SIG-M5 treated with dmso at 0.1 percent for 504 hours (cell line): ENCODE measurements around the gene GAA.
A peak's percentile ranks its signal among the peaks of the same experiment; 100 is the strongest.
"Not testable (repeated sequence)": the region's sequence is repeated elsewhere in the genome, so short reads cannot be mapped to it uniquely, and the experiment has no call there.

ENCODE experiments used
- DNase-seq: peaks from one replicate; lab custom pipeline; 2025; ENCODE audit not compliant: unreplicated experiment; lab: John Stamatoyannopoulos, UW

The GAA gene

GRCh38 chr17:80141463-80142165, 40.2 kb downstream of the GAA start:
- no peak for DNase-seq

GRCh38 chr17:80142929-80143328, 41.5 kb downstream of the GAA start:
- DNase-seq = no peak

GRCh38 chr17:80145076-80146075, 44.0 kb downstream of the GAA start:
- peak; percentile 42 for DNase-seq

DNA sequence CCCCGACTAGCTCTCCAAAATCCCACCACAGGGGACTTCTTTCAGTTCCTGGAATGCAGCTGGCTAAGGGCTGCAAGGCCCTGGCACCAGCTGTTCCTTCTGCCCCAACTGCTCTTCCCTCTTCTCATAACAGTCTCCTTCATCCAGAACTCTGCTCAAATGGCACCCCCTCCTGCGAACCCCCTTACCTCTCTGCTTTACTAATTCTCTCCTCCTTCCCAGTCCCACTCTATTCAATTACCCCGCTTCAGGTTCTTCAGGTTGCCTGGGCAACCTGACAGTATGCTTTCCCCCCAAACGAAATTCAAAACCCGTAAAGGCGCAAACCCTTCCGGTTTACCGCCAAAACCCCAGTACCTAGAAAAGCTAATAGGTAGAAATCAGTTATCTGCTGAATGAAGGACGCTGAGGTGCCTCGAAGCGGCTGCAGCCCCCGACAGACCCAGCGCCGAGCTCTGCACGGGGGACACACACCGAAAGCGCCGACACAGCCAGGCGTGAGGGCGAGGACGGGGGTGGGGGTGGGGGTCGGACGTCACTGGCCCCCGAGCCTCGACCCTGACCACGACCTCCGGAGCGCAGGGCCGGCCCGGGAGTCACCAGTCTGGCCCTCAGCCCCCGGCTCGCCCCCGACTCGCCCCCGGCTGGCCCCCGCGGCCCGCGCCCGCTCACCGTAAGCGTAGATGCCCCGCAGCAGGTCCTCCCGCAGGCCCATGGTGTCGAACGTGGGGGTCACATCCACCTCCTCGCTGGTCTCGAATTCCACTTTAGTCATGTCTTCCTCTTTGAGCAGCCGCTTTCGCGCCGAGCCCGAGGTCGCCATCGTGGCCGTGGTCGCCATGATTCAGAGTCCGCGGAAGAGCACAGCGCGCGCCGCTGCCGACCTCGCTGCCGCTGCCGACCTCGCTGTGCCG, 45.0 kb downstream of the GAA start:
- DNase-seq = peak; percentile 57

DNA sequence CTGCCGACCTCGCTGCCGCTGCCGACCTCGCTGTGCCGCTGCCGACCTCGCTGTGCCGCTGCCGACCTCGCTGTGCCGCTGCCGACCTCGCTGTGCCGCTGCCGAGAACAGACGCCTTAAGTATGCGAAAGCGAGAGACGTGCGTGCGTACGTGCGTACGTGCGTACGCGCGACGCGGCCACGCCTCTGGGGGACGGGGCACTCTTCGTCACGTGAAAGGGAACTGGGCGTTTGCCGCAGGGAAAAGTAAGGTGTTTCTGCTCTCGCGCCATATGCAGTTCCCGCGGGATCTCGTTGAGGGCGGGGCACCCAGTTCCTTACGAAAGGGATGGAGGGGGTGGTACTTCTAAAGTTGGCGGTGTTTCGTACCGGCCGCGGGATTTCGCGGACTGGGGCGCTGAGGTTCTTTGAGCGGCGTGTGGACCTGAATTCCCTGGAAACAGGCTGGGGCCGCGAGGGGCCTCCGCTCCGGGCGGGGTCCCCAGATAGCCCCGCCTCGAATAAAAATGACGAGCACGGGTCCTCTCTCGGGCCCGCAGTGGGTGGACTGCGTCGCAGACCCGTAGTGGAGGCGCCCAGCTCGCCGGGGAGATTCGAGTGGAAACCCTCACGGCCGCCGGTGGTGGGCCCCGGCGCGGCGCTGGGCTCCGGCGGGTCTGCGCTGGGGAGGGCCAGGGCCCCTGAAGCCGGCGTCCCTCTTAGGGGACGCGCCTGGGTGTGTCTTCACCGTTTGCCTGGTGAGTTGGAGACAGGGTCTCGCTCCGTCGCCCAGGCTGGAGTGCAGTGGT, 45.8 kb downstream of the GAA start, which contains the start of gene EIF4A3:
Gene EIF4A3 (minus strand): TSS at position 94 of the 788 bp plus-strand sequence. CDS start 167 bp downstream, outside the sequence.
- DNase-seq = peak; percentile 99

DNA sequence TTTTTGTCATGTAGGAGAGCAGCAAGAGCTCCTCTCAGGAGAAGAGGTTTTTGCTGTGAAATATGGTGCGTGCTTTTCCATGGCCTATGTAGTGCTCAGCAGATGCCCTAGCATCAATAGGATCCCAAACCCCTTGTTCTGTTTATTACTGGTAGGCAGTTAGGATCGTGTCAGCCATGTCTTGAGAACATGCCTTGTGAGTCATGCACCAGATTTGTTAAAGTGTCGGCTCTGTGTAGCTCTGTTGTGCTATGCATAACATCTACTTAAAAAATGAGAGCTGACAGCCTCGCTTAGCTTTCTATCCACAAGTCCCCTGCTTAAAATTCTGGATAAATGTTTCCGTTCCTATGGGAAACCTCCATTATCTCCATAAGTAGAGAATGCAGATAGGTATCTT, 50.0 kb downstream of the GAA start:
- DNase-seq = no peak

- DNase-seq = peak; percentile 92
Measured at GRCh38 chr17:80152081-80152702, 50.8 kb downstream of the GAA start.

DNA sequence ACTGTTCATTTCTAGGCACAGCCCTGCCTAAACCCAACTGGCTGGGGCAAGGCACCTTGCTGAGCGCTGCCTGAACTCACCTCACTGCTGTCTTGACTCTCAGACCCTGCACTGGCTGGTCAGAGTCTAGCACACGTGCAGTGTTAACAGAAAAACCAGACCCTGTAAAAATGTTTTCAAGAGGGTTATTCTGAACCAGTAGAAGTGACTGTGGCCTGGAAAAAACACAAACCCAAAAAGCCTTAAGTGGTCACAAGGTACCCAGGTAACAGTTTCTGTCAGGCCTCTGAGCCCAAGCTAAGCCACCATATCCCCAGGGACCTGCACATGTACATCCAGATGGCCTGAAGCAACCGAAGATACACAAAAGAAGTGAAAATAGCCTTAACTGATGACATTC, 51.6 kb downstream of the GAA start:
- no peak for DNase-seq

- no peak for DNase-seq
Measured at GRCh38 chr17:80154166-80154565, 52.8 kb downstream of the GAA start.

DNA sequence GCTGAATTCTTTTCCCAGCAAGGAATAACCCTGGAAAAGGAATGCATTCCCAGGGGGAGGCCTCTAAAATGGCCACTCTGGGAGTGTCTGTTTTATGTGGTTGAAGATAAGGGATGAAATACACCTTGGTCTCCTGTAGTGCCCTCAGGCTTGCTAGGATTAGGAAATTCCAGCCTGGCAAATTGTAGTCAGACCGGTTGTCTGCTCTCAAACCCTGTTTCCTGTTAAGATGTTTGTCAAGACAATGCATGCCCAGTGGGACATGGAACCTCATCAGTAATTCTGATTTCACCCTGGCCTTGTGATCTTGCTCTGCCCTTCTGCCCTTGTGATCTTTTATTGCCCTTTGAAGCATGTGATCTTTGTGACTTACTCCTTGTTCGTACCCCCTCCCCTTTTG, 54.2 kb downstream of the GAA start:
- DNase-seq = not testable (repeated sequence)

DNA sequence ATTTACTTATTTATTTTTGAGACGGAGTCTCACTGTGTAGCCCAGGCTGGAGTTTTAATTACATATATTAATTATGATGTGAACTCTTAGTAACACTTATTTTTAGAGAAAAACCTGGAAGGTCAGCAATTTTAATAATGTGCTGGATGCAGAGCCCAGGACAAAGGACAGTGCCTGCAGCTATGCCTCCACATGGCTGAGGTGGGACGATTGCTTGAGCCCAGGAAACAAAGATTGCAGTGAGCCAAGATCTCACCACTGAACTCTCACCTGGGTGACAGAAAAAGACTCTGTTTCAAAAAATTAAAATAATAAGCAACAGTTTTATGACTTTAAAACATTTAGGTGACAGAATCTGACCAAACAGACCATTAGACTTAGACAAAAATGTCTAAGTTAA, 57.5 kb downstream of the GAA start:
- DNase-seq = no peak

DNA sequence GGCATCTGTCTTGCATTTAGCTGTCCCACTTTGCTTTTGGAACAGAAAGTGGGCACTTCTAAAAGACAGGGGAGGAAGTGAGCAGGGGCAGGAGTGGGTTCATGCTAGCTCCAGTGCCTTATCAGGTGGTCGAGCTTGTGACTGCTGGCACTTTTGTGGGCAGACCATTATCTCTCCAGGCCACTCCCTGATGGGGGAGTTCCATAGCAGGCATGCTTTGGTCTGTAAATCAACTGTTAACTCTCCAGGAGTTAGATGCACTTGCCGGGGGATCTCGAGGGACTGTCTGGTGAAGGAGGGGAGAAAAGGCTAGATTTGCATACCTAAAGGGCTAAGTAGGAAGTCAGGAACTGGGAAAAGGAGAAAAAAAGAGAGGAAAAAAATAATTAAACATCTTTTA, 59.2 kb downstream of the GAA start:
- DNase-seq = no peak

- no peak for DNase-seq
Measured at GRCh38 chr17:80163336-80163735, 62.0 kb downstream of the GAA start.

GRCh38 chr17:80164185-80164584, 62.8 kb downstream of the GAA start:
- DNase-seq = peak; percentile 8

- peak; percentile 20 for DNase-seq
Measured at GRCh38 chr17:80166446-80166845, 65.1 kb downstream of the GAA start.

DNA sequence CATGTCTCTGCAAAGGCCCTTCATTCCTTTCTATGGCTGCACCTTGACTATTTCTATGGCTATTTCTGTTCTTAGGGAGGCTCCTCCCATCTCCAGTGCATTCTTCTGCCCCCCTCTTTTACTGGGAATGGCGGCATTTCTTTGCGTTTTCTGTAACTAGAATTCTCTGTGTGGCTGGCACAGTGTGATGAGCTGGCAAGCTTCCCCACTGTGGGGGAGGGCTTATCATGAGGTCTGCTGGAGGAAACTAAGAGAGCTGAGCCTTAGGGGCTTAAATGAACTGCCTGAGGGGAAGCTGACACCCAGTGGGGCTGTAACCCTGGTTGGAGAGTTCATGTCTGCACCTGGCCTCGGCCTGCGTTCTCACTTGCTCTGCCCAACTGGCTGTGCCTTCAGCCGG, 67.0 kb downstream of the GAA start:
- no peak for DNase-seq

DNA sequence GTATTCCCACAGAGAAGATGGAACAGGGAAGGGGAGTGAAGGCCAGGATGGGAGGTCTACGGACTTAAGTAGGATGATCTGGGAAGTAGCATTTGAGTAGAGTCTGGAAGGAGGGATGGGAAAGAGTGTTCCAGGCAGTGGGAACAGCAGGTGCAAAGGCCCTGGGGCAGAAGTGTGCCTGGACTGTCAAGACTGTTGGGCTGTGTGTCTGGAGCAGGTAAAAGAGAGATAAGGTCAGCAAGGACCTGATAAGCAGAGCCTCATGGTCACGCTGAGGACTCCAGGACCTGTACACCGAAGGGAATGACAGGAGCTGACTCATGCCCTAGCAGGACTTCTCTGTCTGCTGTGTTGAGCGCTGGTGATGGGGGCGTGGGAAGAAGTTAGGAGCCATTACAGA, 67.7 kb downstream of the GAA start:
- no peak for DNase-seq
